ENCODE data around the gene DENND5A.

DENND5A gene

DNA sequence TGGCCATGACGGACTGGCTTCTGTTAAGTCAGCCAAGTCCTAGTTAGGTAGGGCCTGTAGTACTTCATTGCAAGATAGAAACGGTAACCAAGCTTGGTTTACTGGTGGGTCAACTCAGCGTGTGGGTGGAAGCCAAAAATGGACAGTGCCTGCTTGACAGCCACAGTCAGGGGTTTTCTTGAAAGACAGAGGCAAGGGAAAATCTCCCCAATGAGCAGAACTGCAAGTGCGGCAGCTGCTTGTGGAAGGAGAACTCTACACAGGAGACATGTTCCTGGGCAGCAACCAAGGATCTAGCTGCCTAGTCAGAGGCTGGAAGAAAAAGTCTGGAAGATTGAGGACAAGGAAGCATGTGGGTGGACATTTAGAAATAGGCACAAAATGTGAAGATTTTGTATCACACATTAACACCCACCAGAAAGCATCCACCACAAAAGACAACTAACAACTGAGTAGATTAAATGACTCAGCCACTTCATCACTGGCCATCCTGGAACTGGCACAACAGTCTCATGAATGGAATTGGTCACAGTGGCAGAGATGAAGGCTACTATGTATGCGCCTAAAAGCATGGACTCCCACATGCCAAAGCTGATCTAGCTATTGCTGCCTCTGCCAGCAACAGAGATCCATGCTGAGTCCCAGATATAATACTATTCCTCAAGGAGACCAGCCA, 132.8 kb downstream of the DENND5A start:
- Histone ChIP-seq H3K9ac (no peak overlapping the region), H3K4me1 (peaks cover 0 to 31% (median 8%) of the 10 kb centered on the region in 10 experiments; a peak in 14 of 20 replicates), H3K4me2 (no peak overlapping the region), H3K4me3 (no peak overlapping the region), H3K9me3 (replicated peaks in 1 of 11) (no peaks in the 10 kb centered on the region), H3K36me3 (peaks cover 0 to 59% (median 33%) of the 10 kb centered on the region in 11 experiments; a peak in 21 of 22 replicates), H3K27me3 (no peaks in the 10 kb centered on the region), H4K20me1 (peaks cover 0 to 14% (median 0%) of the 10 kb centered on the region in 11 experiments; a peak in 4 of 22 replicates), H3K27ac (no peak overlapping the region)
- no peak for TF ChIP-seq Cebpa-rat (IDR thresholded peaks at IDR 0.05)

- Histone ChIP-seq H3K4me1 (peaks cover 0 to 49% (median 8%) of the 10 kb centered on the region in 10 experiments; a peak in 14 of 20 replicates), H3K27ac (no peak overlapping the region), H3K4me2 (peak overlapping the region in 3 of 11 experiments; percentile 13 to 40 (median 39); a peak in 4 of 22 replicates), H3K9ac (no peak overlapping the region), H4K20me1 (peaks cover 0 to 8% (median 0%) of the 10 kb centered on the region in 11 experiments; a peak in 1 of 22 replicates), H3K4me3 (no peak overlapping the region), H3K9me3 (replicated peaks in 1 of 11) (no peaks in the 10 kb centered on the region), H3K27me3 (no peaks in the 10 kb centered on the region), H3K36me3 (peaks cover 0 to 40% (median 21%) of the 10 kb centered on the region in 11 experiments; a peak in 16 of 22 replicates)
- no peak for TF ChIP-seq Cebpa-rat (IDR thresholded peaks at IDR 0.05)
Observed at GRCh38 chr11:9130297-9130696, 134.9 kb downstream of the DENND5A start.

- peaks cover 0 to 14% (median 9%) of the 10 kb centered on the region in 11 experiments; a peak in 10 of 22 replicates for H3K9me3 ChIP-seq (replicated peaks in 1 of 11)
- H3K4me1 ChIP-seq = peaks cover 0 to 67% (median 0%) of the 10 kb centered on the region in 10 experiments; a peak in 8 of 20 replicates
- H3K4me3 ChIP-seq = no peak overlapping the region
- H3K27ac ChIP-seq = no peak overlapping the region
- no peak overlapping the region for H3K9ac ChIP-seq
- H4K20me1 ChIP-seq = no peaks in the 10 kb centered on the region
- no peak for TF ChIP-seq Cebpa-rat (IDR thresholded peaks at IDR 0.05)
- peak overlapping the region in 3 of 11 experiments; percentile 22 to 73 (median 63); a peak in 5 of 22 replicates for H3K4me2 ChIP-seq
- H3K36me3 ChIP-seq = peaks cover 0 to 8% (median 2%) of the 10 kb centered on the region in 11 experiments; a peak in 5 of 22 replicates
- no peaks in the 10 kb centered on the region for H3K27me3 ChIP-seq
Observed at GRCh38 chr11:9126636-9127035, 138.5 kb downstream of the DENND5A start.

GRCh38 chr11:9125185-9125886, 139.8 kb downstream of the DENND5A start:
- Histone ChIP-seq H3K4me3 (no peak overlapping the region), H3K4me1 (peaks cover 0 to 59% (median 0%) of the 10 kb centered on the region in 10 experiments; a peak in 8 of 20 replicates), H3K9ac (no peak overlapping the region), H3K9me3 (replicated peaks in 1 of 11) (peaks cover 0 to 14% (median 9%) of the 10 kb centered on the region in 11 experiments; a peak in 10 of 22 replicates), H4K20me1 (no peaks in the 10 kb centered on the region), H3K36me3 (peaks cover 0 to 8% (median 0%) of the 10 kb centered on the region in 11 experiments; a peak in 1 of 22 replicates), H3K27ac (no peak overlapping the region), H3K4me2 (peak overlapping the region in 2 of 11 experiments; percentile 63 to 73; a peak in 4 of 22 replicates), H3K27me3 (no peaks in the 10 kb centered on the region)
- TF ChIP-seq Cebpa-rat (IDR thresholded peaks at IDR 0.05) = no peak

DNA sequence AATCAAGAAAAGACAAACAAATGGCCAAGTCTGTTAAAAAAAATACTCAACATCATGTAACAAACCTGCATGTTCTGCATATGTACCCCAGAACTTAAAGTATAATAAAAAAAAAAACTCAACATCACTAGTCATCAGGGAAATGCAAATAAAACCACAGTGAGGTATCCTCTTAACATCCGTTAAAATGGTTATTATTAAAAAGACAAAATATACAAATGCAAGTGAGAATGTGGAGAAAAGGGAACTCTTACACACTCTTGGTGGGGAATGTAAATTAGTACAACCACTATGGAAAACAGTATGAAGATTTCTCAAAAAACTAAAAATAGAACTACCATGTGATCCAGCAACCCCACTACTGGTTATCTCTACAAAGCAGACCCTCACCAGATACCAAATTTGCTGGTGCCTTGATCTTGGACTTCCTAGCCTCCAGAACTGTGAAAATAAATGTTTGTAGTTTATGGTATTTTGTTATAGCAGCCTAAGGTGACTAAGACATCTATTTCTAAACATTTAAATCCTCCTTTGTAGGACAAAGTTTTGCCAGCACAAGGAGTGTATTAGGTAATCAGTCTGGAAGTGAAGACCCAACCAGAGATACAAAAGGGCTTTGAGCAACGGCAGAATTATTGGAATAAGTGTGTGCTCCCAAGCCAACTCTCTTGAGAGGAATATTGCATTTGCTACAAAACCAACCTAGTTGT, 141.4 kb downstream of the DENND5A start:
- H3K9ac ChIP-seq = no peak overlapping the region
- peaks cover 0 to 48% (median 0%) of the 10 kb centered on the region in 10 experiments; a peak in 8 of 20 replicates for H3K4me1 ChIP-seq
- H3K4me3 ChIP-seq = no peak overlapping the region
- H3K36me3 ChIP-seq = 0 out of 22 replicates have a peak, but pooled peaks cover 0 to 8% (median 0%) of the 10 kb centered on the region in 11 experiments
- peak overlapping the region in 3 of 11 experiments; percentile 5 to 73 (median 63); a peak in 6 of 22 replicates for H3K4me2 ChIP-seq
- H3K27ac ChIP-seq = no peak overlapping the region
- no peak for TF ChIP-seq Cebpa-rat (IDR thresholded peaks at IDR 0.05)
- no peaks in the 10 kb centered on the region for H4K20me1 ChIP-seq
- H3K9me3 ChIP-seq (replicated peaks in 1 of 11) = peaks cover 0 to 15% (median 9%) of the 10 kb centered on the region in 11 experiments; a peak in 10 of 22 replicates
- H3K27me3 ChIP-seq = no peaks in the 10 kb centered on the region

DNA sequence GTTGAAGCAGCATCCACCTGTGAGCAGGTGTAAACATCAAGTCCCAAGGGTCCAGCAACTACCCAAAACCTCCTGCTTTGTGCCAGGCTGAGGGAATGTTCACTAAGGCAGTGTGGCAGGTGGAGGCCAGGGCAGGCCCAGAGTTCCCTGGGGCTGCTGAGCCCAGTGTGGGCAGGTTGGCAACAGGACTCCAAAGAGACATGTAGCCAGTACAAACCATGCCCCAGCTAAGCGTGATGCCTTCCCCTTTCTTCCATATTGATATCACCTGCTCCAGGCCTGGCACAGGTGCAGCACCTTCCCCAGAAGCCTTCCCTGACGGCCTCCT, 143.7 kb downstream of the DENND5A start:
- no peak overlapping the region for H3K4me2 ChIP-seq
- 0 out of 22 replicates have a peak, but pooled peaks cover 0 to 8% (median 0%) of the 10 kb centered on the region in 11 experiments for H3K36me3 ChIP-seq
- peaks cover 0 to 22% (median 9%) of the 10 kb centered on the region in 11 experiments; a peak in 13 of 22 replicates for H3K9me3 ChIP-seq (replicated peaks in 1 of 11)
- H3K27ac ChIP-seq = no peak overlapping the region
- no peaks in the 10 kb centered on the region for H3K27me3 ChIP-seq
- H3K4me1 ChIP-seq = peaks cover 0 to 39% (median 0%) of the 10 kb centered on the region in 10 experiments; a peak in 8 of 20 replicates
- no peak overlapping the region for H3K4me3 ChIP-seq
- no peak overlapping the region for H3K9ac ChIP-seq
- H4K20me1 ChIP-seq = no peaks in the 10 kb centered on the region
- no peak for TF ChIP-seq Cebpa-rat (IDR thresholded peaks at IDR 0.05)

DNA sequence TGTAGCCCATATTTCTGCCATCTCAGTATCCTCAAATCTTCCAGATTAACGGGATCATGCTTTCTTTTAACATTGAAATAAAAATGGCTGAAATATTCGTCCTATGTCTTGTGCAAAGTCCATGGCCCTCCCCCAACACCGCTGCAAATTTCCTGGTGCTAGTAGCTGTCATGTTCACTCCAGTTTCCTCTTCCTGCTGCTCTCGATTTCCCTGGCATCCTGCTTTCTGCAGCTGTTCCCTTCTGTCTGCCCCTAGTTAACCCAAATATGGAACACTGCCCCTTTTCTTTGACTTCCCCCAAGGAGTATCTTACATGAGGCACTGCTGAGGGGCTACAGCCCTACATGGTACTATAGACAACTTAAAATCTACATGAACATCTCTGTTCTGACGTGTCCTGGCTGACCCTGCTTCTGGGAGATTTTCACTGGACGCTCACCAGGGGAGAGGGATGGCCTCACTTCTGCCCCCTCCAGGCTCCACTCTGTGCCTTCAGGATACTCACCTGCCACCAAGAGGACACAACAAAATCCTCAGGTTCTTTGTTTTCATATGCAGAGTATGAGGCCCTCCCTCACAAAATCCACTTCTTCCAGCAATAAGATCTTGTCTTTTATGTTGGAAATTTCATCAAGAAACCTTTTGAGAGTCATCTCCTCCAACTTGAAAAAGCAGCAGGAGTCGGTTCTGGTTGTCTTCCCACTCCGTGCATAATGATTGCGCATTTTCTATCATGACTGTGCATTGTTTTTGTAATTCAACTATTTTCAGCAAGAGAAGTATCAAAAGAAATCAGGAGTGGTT, 144.3 kb downstream of the DENND5A start:
- H3K4me1 ChIP-seq = peaks cover 0 to 34% (median 0%) of the 10 kb centered on the region in 10 experiments; a peak in 6 of 20 replicates
- H3K4me3 ChIP-seq = no peak overlapping the region
- no peaks in the 10 kb centered on the region for H4K20me1 ChIP-seq
- H3K27me3 ChIP-seq = no peaks in the 10 kb centered on the region
- no peak overlapping the region for H3K9ac ChIP-seq
- no peak overlapping the region for H3K27ac ChIP-seq
- H3K4me2 ChIP-seq = no peak overlapping the region
- H3K9me3 ChIP-seq (replicated peaks in 1 of 11) = peaks cover 0 to 22% (median 9%) of the 10 kb centered on the region in 11 experiments; a peak in 13 of 22 replicates
- TF ChIP-seq Cebpa-rat (IDR thresholded peaks at IDR 0.05) = no peak
- 0 out of 22 replicates have a peak, but pooled peaks cover 0 to 8% (median 0%) of the 10 kb centered on the region in 11 experiments for H3K36me3 ChIP-seq

GRCh38 chr11:9118277-9118676, 146.9 kb downstream of the DENND5A start:
- Histone ChIP-seq H3K27me3 (no peaks in the 10 kb centered on the region), H3K4me1 (peaks cover 0 to 8% (median 0%) of the 10 kb centered on the region in 10 experiments; a peak in 6 of 20 replicates), H3K27ac (no peak overlapping the region), H3K9me3 (replicated peaks in 1 of 11) (peaks cover 6 to 20% (median 12%) of the 10 kb centered on the region in 11 experiments), H3K9ac (no peak overlapping the region), H3K4me2 (no peak overlapping the region), H4K20me1 (no peaks in the 10 kb centered on the region), H3K4me3 (no peak overlapping the region), H3K36me3 (0 out of 22 replicates have a peak, but pooled peaks cover 0 to 8% (median 0%) of the 10 kb centered on the region in 11 experiments)
- TF ChIP-seq Cebpa-rat (IDR thresholded peaks at IDR 0.05) = no peak
